AG09309 (cell line): ENCODE measurements around the gene BBOF1.
A peak's percentile ranks its signal among the peaks of the same experiment; 100 is the strongest.

Experiments
- DNase-seq: peaks from one replicate; pipeline ENCODE4 v3.0.0-alpha.2; 2010; ENCODE audit warnings: low read depth
- H3K4me3 ChIP-seq: 2 replicates; pipeline ENCODE4 v1.5.1; 2011; ENCODE audit warnings: mild to moderate bottlenecking, low read depth, low read length, moderate library complexity; ENCODE audit not compliant: control insufficient read depth
- TF ChIP-seq, protein P1 (sequence below): IDR thresholded peaks from 2 replicates; pipeline ENCODE4 v1.5.1; 2011; ENCODE audit warnings: mild to moderate bottlenecking, low read depth, low read length, inconsistent platforms; ENCODE audit not compliant: insufficient read depth, control insufficient read depth; ENCODE audit errors: missing control alignments

BBOF1 gene

DNA sequence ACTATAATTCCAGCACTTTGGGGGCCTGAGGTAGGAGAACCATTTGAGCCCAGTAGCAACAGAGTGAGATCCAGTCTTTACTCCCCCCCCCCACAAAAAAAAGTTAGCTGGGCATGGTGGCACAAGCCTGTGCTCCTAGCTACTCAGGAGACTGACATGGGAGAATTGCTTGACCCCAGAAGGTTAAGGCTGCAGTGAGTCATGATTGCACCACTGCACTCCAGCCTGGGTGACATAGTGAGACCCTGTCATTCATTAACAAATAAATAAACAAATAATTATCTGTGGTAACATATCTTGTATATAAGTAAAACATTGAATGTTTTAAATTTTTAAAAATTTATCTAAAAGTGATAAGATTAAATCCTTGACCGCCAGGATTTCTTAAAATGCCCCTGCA lies 4.8 kb upstream of the BBOF1 start:
- DNase-seq = no peak
- no peak overlapping the region for H3K4me3 ChIP-seq
- TF ChIP-seq, protein P1, sequence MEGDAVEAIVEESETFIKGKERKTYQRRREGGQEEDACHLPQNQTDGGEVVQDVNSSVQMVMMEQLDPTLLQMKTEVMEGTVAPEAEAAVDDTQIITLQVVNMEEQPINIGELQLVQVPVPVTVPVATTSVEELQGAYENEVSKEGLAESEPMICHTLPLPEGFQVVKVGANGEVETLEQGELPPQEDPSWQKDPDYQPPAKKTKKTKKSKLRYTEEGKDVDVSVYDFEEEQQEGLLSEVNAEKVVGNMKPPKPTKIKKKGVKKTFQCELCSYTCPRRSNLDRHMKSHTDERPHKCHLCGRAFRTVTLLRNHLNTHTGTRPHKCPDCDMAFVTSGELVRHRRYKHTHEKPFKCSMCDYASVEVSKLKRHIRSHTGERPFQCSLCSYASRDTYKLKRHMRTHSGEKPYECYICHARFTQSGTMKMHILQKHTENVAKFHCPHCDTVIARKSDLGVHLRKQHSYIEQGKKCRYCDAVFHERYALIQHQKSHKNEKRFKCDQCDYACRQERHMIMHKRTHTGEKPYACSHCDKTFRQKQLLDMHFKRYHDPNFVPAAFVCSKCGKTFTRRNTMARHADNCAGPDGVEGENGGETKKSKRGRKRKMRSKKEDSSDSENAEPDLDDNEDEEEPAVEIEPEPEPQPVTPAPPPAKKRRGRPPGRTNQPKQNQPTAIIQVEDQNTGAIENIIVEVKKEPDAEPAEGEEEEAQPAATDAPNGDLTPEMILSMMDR = no peak

DNA sequence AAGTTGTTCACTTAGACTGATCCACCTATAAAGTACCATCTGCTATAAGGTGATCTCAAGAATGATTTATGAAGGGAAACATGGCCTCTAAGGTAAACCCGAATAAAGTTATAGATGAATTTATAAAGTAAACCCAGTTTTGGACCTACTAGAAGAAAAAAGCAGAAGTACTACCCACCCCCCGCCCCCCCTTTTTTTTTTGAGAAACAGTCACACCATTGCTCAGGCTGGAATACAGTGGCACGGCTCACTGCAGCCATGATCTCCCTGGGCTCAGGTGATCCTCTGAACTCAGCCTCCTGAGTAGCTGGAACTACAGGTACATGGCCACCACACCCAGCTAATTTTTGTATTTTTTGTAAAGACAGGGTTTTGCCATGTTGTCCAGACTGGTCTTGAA lies 4.0 kb upstream of the BBOF1 start:
- TF ChIP-seq, protein P1 = no peak
- no peak for DNase-seq
- no peak overlapping the region for H3K4me3 ChIP-seq

DNA sequence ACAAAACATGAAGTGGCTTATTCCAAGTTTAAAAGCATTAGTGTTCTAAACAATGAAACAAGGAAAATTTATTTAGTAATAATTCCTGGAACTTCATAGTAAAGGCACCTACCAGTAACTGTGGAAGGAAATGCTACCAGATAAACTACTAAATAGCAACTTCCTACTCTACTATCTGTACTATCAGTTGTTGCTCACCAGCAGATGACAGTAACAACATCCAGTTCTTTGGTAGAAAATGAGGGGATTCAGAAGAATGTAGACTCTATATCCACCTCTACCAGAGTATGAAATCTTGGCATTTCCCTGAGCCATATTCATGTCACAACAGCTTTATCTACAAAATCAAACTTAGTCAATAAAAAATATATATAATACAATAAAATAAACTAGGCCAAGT lies 3.2 kb upstream of the BBOF1 start:
- TF ChIP-seq, protein P1 = no peak
- H3K4me3 ChIP-seq = no peak overlapping the region
- DNase-seq = no peak

DNA sequence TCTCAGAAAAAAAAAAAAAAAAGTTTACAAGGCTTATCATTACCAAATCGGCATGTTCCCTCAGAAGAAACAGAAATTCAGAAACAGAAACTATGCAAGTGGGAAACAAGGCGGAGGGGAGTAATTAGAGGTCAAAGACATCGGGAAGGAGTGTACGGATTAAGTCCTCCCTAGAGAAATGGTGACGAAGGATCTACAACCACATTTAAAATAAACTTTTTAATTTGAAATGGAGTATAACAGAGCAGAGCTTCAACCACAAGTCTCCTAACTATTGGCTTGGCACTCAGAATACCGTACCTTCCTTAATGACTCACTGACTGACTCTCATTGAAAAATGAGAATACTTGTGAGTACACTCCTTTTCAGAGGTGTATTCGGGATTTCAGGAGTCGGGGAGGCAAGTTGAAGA lies 969 bp upstream of the BBOF1 start:
- DNase-seq = peak; percentile 32
- TF ChIP-seq, protein P1 = no peak

DNA sequence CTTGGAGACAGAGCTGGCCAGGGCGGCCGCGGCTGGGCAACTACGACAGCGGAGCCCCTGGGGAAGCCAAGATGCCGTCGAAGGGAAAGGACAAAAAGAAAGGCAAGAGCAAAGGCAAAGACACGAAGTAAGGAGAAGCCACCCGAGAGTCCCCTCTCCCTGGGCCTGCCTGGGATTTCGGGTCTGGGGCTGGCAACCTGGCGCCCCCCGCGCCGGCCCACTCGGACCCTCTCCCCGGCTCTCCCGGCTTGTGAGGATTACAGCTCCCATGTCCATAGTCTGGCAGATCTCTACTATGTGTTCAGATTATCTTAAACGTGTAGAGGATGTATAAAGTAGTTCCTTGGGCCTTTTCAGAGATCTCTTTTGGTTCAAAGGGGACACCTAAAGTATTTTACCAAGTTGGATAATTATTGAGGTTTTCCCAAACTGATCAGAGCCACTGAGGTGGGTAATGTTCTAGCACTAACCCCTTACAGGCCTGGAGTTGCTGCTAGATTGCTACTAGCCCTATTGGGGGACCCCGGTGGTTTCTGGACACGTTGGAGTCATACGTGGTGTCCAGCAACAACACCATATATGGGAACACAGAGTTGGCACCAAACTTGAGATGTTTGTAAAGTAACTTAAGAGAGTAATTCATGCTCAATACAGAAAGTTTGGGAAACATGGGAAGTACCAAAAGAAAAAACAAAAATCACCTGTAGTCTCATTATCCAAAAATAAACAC lies 424 bp downstream of the BBOF1 start:
- TF ChIP-seq, protein P1 = no peak
- peak overlapping the region; percentile 97 for H3K4me3 ChIP-seq
- DNase-seq = peak; percentile 27

More for the DNA sequence above, 969 bp upstream of the BBOF1 start:
- peak overlapping the region; percentile 77 for H3K4me3 ChIP-seq

DNA sequence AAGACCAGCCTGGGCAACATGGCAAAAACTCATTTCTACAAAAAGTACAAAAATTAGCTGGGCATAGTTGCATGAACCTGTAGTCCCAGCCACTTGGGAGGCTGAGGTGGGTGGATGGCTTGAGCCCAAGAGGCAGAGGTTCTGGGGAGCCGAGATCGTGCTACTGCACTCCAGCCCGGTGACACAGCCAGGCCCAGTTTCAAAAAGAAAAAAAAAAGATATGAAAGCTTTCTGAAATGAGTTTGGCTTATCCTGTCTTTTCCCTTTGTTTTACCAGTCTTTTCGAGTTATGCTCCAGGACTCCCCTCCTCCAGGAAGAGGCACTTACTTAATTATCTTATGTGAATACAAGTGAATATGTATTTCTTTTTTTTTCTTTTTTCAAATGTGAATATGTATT lies 3.2 kb downstream of the BBOF1 start:
- H3K4me3 ChIP-seq = no peak overlapping the region
- DNase-seq = no peak
- TF ChIP-seq, protein P1 = no peak

DNA sequence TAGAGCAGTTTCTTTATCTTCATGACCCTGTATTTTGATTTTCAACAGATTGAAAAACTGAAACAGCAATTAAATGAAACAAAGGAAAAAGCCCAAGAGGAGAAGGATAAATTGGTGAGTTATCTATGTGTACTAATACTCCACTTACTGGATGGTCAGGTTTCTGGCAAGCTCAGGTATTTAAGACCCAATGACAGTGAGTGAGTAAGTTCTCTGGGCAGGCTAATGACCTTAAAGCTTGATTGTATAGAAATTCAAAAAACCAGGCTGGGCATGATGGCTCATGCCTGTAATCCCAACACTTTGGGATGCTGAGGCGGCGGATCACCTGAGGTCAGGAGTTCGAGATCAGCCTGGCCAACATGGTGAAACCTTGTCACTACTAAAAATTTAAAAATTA lies 10.0 kb downstream of the BBOF1 start:
- DNase-seq = no peak
- H3K4me3 ChIP-seq = no peak overlapping the region
- TF ChIP-seq, protein P1 = no peak
